Adipose tissue (tissue), 3 donors: ENCODE results near the gene RAB26. TPM values are rescaled to one million over a fixed set of nuclear protein-coding genes. Genes with fewer than 3 reads are reported as not detected.
"Not testable (repeated sequence)": the region's sequence is repeated elsewhere in the genome, so short reads cannot be mapped to it uniquely, and the experiment has no call there.

Source experiments
- H3K27ac ChIP-seq: one replicate; pipeline ENCODE4 v1.5.1; 2013; ENCODE audit warnings: low read depth, low read length
- WGBS, 3 donors: extraction: QIAGEN DNeasy Blood & Tissue Kit; methylation state at CpG; one replicate each; pipeline ENCODE4 v1.1.7; 2013; 5-methylcytosine and 5-hydroxymethylcytosine counted together
- polyA plus RNA-seq, 3 donors: library from polyadenylated mRNA; stranded (reverse); fragments of 200-250 nt; gene quantifications; one replicate each; pipeline ENCODE4 v1.2.3, GENCODE V29; 2013
- donor health status: healthy with polysubstance abuse.
- donor health status: Bipolar disorder and iron deficiency.
- donor health status: healthy.

Gene RAB26, protein sequence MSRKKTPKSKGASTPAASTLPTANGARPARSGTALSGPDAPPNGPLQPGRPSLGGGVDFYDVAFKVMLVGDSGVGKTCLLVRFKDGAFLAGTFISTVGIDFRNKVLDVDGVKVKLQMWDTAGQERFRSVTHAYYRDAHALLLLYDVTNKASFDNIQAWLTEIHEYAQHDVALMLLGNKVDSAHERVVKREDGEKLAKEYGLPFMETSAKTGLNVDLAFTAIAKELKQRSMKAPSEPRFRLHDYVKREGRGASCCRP
- 10 to 100 TPM in 1 of 3 donors, 1 to 10 TPM in 2; 1.4 to 24.8 (median 1.9) TPM for polyA plus RNA-seq

- WGBS, 3 donors = 3 to 9% (median 7%) methylated on average over 23 to 55 of the region's 55 CpGs
- no peak within 1 kb of the TSS for H3K27ac ChIP-seq
Measured at GRCh38 chr16:2147981-2148671, at the start of gene RAB26. Gene RAB26, plus strand, starts transcription at chr16:2148625. Its CDS starts 159 bp downstream, at chr16:2148784.

- WGBS, 3 donors = 91 to 94% (median 91%) methylated on average over 11 to 13 of the region's 16 CpGs
- H3K27ac ChIP-seq = not testable (repeated sequence)
Measured at GRCh38 chr16:2101581-2101980, 46.8 kb upstream of the RAB26 start.

- H3K27ac ChIP-seq = no peak overlapping the region
- 91 to 94% (median 91%) methylated on average over 14 to 19 of the region's 19 CpGs for WGBS, 3 donors
Measured at GRCh38 chr16:2102471-2102870, 46.0 kb upstream of the RAB26 start.

- 83 to 93% (median 93%) methylated on average over 7 to 18 of the region's 20 CpGs for WGBS, 3 donors
- not testable (repeated sequence) for H3K27ac ChIP-seq
Measured at GRCh38 chr16:2104464-2104863, 44.0 kb upstream of the RAB26 start.

GRCh38 chr16:2105291-2105690 lies 43.1 kb upstream of the RAB26 start:
- 91 to 95% (median 95%) methylated on average over 14 to 21 of the region's 21 CpGs for WGBS, 3 donors
- H3K27ac ChIP-seq = not testable (repeated sequence)

- WGBS, 3 donors = 75 to 89% (median 84%) methylated on average over 15 to 18 of the region's 22 CpGs
- not testable (repeated sequence) for H3K27ac ChIP-seq
Measured at GRCh38 chr16:2105769-2106168, 42.7 kb upstream of the RAB26 start.

DNA sequence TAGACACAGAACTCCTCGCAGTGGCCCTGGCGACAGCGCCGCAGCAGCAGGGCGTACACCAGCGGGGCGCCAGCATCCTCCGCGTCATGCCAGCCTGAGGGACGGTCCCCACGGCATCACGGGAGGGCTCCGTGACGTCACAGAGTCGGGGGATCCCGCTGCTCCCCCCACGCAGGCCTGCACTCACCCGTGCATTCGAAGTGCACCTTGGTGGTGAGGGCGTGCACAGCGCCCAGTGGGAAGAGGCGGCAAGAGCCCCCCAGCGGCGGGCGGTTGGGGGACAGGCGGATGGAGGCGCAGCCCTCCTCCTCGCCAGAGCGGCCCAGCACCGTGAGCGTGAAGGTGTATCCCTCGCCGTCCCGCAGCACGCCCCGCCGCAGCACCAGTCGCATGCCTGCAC lies 42.2 kb upstream of the RAB26 start:
- WGBS, 3 donors = 94 to 96% (median 94%) methylated on average over 34 to 38 of the region's 38 CpGs
- not testable (repeated sequence) for H3K27ac ChIP-seq

DNA sequence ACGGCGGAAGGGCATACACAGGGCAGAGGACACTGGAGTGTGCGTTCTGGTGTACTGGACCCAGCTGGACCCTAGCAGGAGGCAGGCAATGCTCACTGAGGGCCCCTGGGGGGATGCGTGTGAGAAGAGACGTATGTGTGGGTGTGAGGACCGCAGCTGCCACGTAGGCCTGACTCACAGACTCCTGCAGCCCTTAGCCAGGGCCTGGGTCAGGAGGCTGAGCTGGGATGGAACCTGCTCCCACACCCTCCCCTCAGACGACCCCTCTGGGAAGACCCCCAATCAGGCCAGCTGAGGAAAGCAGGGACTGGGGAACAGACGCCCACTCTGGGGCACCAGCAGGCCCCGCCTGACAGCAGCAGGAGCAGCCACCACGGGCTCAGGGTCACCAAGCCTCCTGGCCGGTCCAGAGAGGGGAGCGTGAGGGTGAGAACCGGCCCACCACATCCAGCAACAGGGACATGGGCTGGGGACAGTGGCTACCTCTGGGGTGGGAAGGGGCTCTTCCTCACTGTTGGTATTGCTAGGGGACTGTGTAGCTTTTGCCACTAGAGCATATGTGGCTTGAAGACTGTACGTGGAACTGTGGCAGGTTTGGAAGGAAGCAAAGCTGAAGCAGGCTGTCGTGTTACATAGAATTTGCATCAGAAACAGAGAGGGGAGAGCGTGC lies 41.2 kb upstream of the RAB26 start:
- WGBS, 3 donors = 79 to 83% (median 79%) methylated on average over 14 to 17 of the region's 17 CpGs
- not testable (repeated sequence) for H3K27ac ChIP-seq

DNA sequence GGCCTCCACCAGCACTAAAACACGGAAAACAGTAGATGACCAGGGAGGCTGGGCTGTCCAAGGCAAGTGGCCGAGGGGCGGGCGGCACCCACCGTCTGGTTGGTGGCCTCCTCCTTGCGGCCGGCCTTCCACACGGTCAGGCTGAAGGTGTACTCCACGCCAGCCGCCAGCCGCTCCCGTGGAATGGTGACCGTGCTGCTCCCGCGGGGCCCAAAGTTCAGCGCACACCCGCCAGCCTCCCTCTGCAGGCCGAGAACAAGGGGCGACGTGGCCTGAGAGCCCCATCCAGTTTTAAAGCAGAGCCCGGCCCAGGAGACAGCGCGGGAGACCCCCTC lies 40.7 kb upstream of the RAB26 start:
- 93 to 95% (median 95%) methylated on average over 23 of the region's 23 CpGs for WGBS, 3 donors
- not testable (repeated sequence) for H3K27ac ChIP-seq

DNA sequence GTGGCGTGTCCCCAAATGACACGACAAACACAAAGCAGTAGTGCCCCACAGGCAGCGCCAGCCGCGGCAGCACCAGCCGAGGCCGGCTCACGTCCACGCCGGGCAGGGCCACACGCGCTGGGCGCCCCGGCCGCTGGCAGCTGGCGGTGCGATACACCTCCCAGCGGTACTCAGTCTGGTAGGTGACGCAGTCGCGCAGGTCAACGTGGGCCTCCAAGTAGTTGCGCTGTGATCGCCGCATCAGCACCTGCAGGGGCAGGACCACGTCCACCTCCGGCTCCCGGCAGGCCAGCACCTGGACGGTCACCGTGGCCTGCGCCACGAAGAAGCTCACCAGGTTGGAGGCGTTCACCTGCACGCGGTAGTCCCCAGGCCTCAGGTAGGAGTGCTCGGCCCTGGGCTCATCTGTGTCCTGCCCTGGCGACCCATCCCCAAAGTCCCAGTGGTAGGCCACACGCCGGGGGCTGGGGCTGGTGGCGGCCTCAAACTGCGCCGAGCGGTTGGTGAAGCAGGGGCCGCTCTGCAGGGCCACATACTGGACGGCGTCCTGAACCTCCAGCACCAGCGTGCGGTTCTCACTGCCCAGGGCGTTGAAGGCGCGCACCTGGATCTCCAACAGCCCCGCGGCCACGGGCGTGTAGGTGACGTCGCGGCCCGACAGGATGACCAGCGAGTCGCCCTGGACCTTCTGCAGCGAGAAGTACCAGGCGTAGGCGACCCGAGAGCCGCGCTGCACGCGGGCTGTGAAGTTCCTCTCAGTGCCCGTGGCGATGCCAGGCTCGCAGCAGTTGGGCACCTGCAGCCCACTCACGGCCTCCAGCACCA lies 39.8 kb upstream of the RAB26 start:
- H3K27ac ChIP-seq = not testable (repeated sequence)
- WGBS, 3 donors = 96 to 98% (median 97%) methylated on average over 62 to 73 of the region's 73 CpGs

- H3K27ac ChIP-seq = not testable (repeated sequence)
- WGBS, 3 donors = 93 to 94% (median 94%) methylated on average over 22 to 25 of the region's 25 CpGs
Measured at GRCh38 chr16:2109271-2109580, 39.2 kb upstream of the RAB26 start.

GRCh38 chr16:2109872-2110271 lies 38.6 kb upstream of the RAB26 start:
- H3K27ac ChIP-seq = not testable (repeated sequence)
- WGBS, 3 donors = 89 to 92% (median 90%) methylated on average over 15 to 22 of the region's 23 CpGs

DNA sequence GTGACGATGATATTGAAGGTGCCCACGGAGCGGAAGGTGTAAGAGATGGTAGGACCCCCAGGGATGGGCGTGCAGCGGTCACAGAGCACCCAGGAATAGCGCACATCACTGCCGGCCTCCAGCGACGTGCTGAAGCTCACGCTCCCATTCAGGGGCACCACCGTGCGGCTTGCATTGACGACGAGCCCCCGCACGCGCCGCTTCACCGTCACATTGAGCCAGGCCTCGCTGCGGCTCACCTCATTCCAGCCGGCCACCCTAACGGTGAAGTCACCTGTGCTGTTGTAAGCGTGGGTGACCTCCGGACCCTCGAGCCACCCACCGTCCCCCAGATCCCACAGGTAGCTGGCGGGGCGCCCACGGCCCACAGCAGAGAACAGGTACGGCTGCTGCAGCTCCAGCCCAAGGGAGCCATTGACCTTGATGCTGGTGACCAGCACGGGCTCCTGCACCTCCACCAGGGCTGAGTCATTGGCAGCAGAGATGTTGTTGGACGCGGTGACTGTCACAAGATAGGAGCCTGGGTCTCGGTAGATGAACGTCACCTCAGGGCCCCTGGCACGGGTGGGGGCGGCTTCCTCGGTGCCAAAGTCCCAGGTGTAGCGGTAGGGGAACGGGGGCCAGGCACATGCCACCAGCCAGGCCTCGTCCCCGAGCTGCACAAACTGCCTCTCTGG lies 38.0 kb upstream of the RAB26 start:
- WGBS, 3 donors = 93 to 96% (median 95%) methylated on average over 33 to 42 of the region's 43 CpGs

DNA sequence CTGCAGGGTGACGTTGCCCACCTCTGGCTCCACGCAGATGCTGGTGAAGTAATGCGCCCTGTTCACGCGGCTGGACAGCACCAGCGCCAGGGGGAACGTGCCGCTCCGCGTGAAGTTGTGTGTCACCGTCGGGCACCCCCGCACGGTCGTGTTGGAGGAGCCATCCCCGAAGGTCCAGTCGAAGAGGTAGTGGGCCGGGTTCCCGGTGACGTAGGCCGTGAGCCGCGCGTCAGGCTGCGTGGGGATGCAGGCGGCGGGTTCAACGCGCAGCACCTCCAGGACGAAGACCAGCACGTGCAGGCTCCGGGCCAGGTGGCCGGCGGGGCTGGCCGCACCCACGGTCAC lies 37.4 kb upstream of the RAB26 start:
- not testable (repeated sequence) for H3K27ac ChIP-seq
- 96 to 97% (median 96%) methylated on average over 27 to 36 of the region's 36 CpGs for WGBS, 3 donors

More for the DNA sequence above, 38.0 kb upstream of the RAB26 start:
- not testable (repeated sequence) for H3K27ac ChIP-seq

DNA sequence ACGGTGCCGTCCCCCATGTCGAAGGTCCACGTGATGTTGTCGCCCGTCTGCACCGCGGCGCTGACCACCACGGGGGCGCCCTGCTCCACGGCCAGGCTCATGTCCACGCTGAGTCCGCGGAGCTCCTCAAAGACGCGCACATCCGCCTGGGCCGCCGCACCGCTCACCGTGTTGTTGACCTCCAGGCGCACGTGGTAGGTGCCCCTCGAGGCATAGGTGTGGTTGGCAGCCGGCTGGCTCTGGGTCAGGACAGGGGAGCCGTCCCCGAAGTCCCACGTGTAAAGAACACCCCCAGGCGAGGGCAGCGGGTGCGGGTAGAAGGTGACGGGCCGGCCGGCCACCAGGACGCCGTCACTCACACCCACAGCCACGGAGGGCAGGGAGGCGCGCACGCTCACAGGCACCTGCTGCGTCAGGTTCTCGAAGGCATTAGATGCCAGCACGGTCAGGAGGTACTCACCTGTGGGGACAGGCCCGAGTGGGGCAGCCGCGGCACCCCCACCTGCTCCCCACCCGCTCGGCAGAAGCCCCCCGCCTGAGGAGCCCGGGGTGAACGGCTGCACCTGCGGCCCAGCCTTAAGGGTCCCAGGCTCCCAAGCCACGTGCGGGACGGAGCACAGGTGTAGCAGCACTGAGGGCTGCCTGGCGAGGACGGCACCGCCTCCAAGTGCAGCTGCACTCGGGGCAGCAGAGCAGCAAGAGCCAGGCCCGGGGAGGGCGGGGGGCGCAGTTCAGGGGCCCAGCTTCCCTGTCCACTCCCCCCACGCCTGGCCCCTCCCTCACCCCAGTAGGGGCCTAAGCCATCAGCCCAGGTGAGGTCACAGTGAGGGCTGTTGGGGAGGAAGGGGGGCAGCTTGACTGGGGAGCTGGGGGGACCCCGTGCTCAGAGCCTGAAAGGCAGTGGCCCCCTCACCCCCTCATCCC lies 36.8 kb upstream of the RAB26 start:
- not testable (repeated sequence) for H3K27ac ChIP-seq

DNA sequence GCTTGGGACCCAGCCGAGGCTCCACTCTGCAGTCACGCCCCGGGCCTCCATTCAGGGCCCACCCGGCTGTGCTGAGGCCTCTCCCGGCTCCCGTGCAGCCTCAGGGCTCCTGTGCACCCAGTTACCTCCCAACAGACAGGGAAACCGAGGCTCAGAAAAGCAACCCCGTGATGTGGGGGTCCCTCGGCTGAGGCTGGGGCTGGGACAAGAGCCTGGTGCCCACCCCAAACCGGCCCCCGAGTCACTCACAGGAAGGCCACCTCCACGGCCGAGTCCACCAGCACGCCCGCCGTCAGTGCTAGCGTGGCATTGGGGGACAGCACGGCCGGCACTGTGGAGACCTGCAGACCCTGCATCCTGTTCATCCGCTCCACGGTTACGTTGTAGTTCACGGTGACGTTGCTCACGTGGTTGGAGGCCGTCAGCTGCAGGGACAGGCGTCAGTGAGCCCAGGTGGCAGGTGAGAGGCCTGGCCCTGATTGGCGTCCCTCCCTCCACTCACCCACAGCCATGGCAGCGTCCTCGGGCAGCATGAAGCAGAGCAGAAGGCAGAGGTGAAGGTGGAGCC lies 35.8 kb upstream of the RAB26 start:
- H3K27ac ChIP-seq = not testable (repeated sequence)
- WGBS, 3 donors = 86 to 92% (median 88%) methylated on average over 23 to 30 of the region's 30 CpGs

More for the DNA sequence above, 36.8 kb upstream of the RAB26 start:
- 95% methylated on average over 53 to 64 of the region's 65 CpGs for WGBS, 3 donors

GRCh38 chr16:2114225-2114624 lies 34.2 kb upstream of the RAB26 start:
- WGBS, 3 donors = 93 to 97% (median 96%) methylated on average over 23 to 26 of the region's 26 CpGs
- not testable (repeated sequence) for H3K27ac ChIP-seq
